HepG2 (cell line): ENCODE measurements around the gene GDPD5. TPM values are rescaled to one million over a fixed set of nuclear protein-coding genes. Genes with fewer than 3 reads are reported as not detected.
A peak's percentile ranks its signal among the peaks of the same experiment; 100 is the strongest.

Experiments
- ATAC-seq: fragments of 200-7000 bp; cut with Tn5 transposase; 3 replicates; pipeline ENCODE4 v1.9.1; 2020; ENCODE audit warnings: mild to moderate bottlenecking, moderate library complexity
- BruUV-seq: library from RNA; stranded (reverse); fragments of 400-500 nt; replicated peaks from 2 replicates; lab custom pipeline; 2021; lab: Mats Ljungman, UMichigan
- CTCF ChIA-PET: fragments of 300-600 bp; formaldehyde crosslinking; extraction: SDS; loops from one replicate; lab custom pipeline; 2021; ENCODE audit warnings: low total read pairs, inconsistent platforms, low intra/inter-chr PET ratio; lab: Yijun Ruan, JAX
- POLR2A ChIA-PET: fragments of 350-600 bp; sonication (Branson Sonifier 250); formaldehyde crosslinking; loops from one replicate; lab custom pipeline; 2020; ENCODE audit warnings: antibody characterized with exemption, inconsistent platforms; lab: Yijun Ruan, JAX
- DNase-seq: peaks from one replicate; pipeline ENCODE4 v3.0.0-alpha.2; 2015; ENCODE audit warnings: low spot score
- FAIRE-seq: peaks from 3 replicates; lab custom pipeline; 2011; peaks lifted over from hg19 to GRCh38; lab: Jason Lieb, UNC
- H2AFZ ChIP-seq: one replicate; pipeline ENCODE4 v1.6.1; 2011; ENCODE audit warnings: low read length, inconsistent platforms
- H3K27ac ChIP-seq: fragments of 300-600 bp; 3 replicates; pipeline ENCODE4 v1.8.0; 2011; ENCODE audit warnings: mixed run types, mild to moderate bottlenecking, mixed read lengths, low read length, inconsistent platforms; ENCODE audit not compliant: insufficient read depth; ENCODE audit errors: extremely low read length
- H3K27me3 ChIP-seq, 2 experiments: fragments of 200-600 bp in 1 of 2; 2 replicates in 1 of 2; 3 replicates in 1 of 2; pipeline versions ENCODE4 v1.6.0 to v1.8.0; 2011; ENCODE audit warnings: low read length in 2 of 2, mild to moderate bottlenecking in 2 of 2, moderate library complexity in 2 of 2, inconsistent platforms in 1 of 2; ENCODE audit not compliant: insufficient read depth in 2 of 2, control insufficient read depth in 1 of 2
- H3K36me3 ChIP-seq, 2 experiments: fragments of 200-600 bp in 1 of 2; replicated peaks in 1 of 2; 2 replicates in 1 of 2; 3 replicates in 1 of 2; pipeline versions ENCODE4 v1.5.1 to v1.8.0; 2011; ENCODE audit warnings: low read length in 2 of 2, inconsistent platforms in 1 of 2; ENCODE audit not compliant: insufficient read depth in 2 of 2, control insufficient read depth in 1 of 2
- H3K4me1 ChIP-seq: 2 replicates; pipeline ENCODE4 v1.5.1; 2012; ENCODE audit warnings: low read length, inconsistent platforms; ENCODE audit not compliant: insufficient read depth
- H3K4me2 ChIP-seq: 2 replicates; pipeline ENCODE4 v1.6.0; 2011; ENCODE audit warnings: low read depth, low read length, inconsistent platforms
- H3K4me3 ChIP-seq, 3 experiments: fragments of 200-600 bp in 1 of 3; sonication (generic), shearing (Covaris generic) in 1 of 3; replicated peaks in 1 of 3; 2 replicates each; pipeline ENCODE4 v1.5.1; 2011 to 2016; ENCODE audit warnings: low read length in 3 of 3, inconsistent platforms in 2 of 3, low read depth in 2 of 3, mild to moderate bottlenecking in 2 of 3, control low read depth in 1 of 3, mixed read lengths in 1 of 3; ENCODE audit not compliant: insufficient read depth in 1 of 3
- H3K79me2 ChIP-seq: one replicate; pipeline ENCODE4 v1.6.1; 2011; ENCODE audit warnings: low read length, inconsistent platforms; ENCODE audit not compliant: insufficient read depth
- H3K9ac ChIP-seq: 2 replicates; pipeline ENCODE4 v1.6.0; 2011; ENCODE audit warnings: mild to moderate bottlenecking, low read depth, low read length, inconsistent platforms; ENCODE audit not compliant: insufficient read depth
- H3K9me3 ChIP-seq: 2 replicates; pipeline ENCODE4 v1.5.1; 2012; ENCODE audit warnings: mild to moderate bottlenecking, low read length
- H4K20me1 ChIP-seq: 2 replicates; pipeline ENCODE4 v1.6.0; 2011; ENCODE audit warnings: inconsistent platforms, mild to moderate bottlenecking, low read length, moderate library complexity; ENCODE audit not compliant: insufficient read depth
- AGO2 ChIP-seq: fragments of 200-400 bp; formaldehyde crosslinking; optimal IDR thresholded peaks from 2 replicates; pipeline ENCODE3; 2017; ENCODE audit warnings: mild to moderate bottlenecking, low read depth, low read length, moderate library complexity
- HNRNPL ChIP-seq: fragments of 200-400 bp; formaldehyde crosslinking; IDR thresholded peaks from 2 replicates; pipeline ENCODE4 v1.6.1; 2017; ENCODE audit warnings: mild to moderate bottlenecking, low read depth, low read length
- NR2F2 ChIP-seq: IDR thresholded peaks from 2 replicates; pipeline ENCODE4 v1.6.1; 2012; ENCODE audit warnings: low read depth, inconsistent platforms, borderline replicate concordance
- U2AF2 ChIP-seq: fragments of 200-400 bp; formaldehyde crosslinking; IDR thresholded peaks from 2 replicates; pipeline ENCODE4 v1.6.1; 2017; ENCODE audit warnings: low read depth, mild to moderate bottlenecking, low read length
- YEATS4 ChIP-seq: sonication (generic); formaldehyde crosslinking; IDR thresholded peaks from 2 replicates; pipeline ENCODE4 v1.4.0; 2020; ENCODE audit warnings: missing genetic modification reagents, borderline replicate concordance
- ZNF354B ChIP-seq: sonication (generic); formaldehyde crosslinking; IDR thresholded peaks from 2 replicates; pipeline ENCODE4 v1.8.0; 2022; ENCODE audit warnings: mild to moderate bottlenecking, missing genetic modification reagents
- ZNF496 ChIP-seq: sonication (generic); formaldehyde crosslinking; IDR thresholded peaks from 2 replicates; pipeline ENCODE4 v1.8.1; 2023; ENCODE audit warnings: mild to moderate bottlenecking, moderate library complexity, missing genetic modification reagents; ENCODE audit not compliant: insufficient replicate concordance
- ZNF552 ChIP-seq: sonication (generic); formaldehyde crosslinking; IDR thresholded peaks from 2 replicates; pipeline ENCODE4 v1.9.0; 2022; ENCODE audit warnings: missing genetic modification reagents, mild to moderate bottlenecking, borderline replicate concordance
- ZSCAN29 ChIP-seq: sonication (generic); formaldehyde crosslinking; conservative IDR thresholded peaks from 2 replicates; pipeline ENCODE4 v1.4.0; 2020; ENCODE audit warnings: mild to moderate bottlenecking, missing genetic modification reagents
- WGBS: methylation state at CpG from one replicate; pipeline ENCODE4 v1.1.6; 2017; ENCODE audit warnings: low lambda C conversion rate; 5-methylcytosine and 5-hydroxymethylcytosine counted together
- in situ Hi-C: cut with HindIII; loops from 2 replicates; pipeline ENCODE4 v1.10.0; 2017; ENCODE audit warnings: low pct_unique_long_range_greater_than_20kb; ENCODE audit not compliant: extremely low pct_ligation_motif_present
- intact Hi-C: fragments of 100-400 bp; cut with micrococcal nuclease; formaldehyde crosslinking; loops from one replicate; pipeline ENCODE4 v1.10.0; 2022; ENCODE audit not compliant: unreplicated experiment
- polyA plus RNA-seq, 8 experiments: library from polyadenylated mRNA; depleted of rRNA in 3 of 8; stranded (reverse) in 7 of 8; unstranded in 1 of 8; fragments of >200 nt; fragmentation: Illumina TruSeq in 4 of 8; extraction: Trizol in 4 of 8; gene quantifications; 2 replicates each; pipeline versions ENCODE4 v1.2.1 to v1.2.3, GENCODE V29; 2011 to 2016; ENCODE audit warnings: low read depth in 4 of 8, missing spikeins in 1 of 8, mixed read lengths in 1 of 8; ENCODE audit not compliant: insufficient read depth in 1 of 8
- total RNA-seq, 5 experiments: library from RNA; depleted of rRNA; stranded (reverse); fragments of >200 nt; fragmentation: Illumina TruSeq; extraction: Trizol; gene quantifications; 2 replicates each; pipeline ENCODE4 v1.2.3, GENCODE V29; 2016; ENCODE audit warnings: low read depth in 1 of 5
- TF ChIP-seq, protein P1 (sequence below): sonication (generic); formaldehyde crosslinking; conservative IDR thresholded peaks from 2 replicates; pipeline ENCODE4 v1.8.0; 2022; ENCODE audit warnings: mild to moderate bottlenecking, moderate library complexity, missing genetic modification reagents
- TF ChIP-seq, protein P2 (sequence below), 2 experiments: fragments of 450-650 bp in 1 of 2; sonication (generic) in 1 of 2; formaldehyde crosslinking; IDR thresholded peaks; 2 replicates each; pipeline versions ENCODE4 v1.5.0 to v1.8.0; 2020 to 2022; ENCODE audit warnings: mild to moderate bottlenecking in 1 of 2, missing genetic modification reagents in 1 of 2
- TF ChIP-seq, protein P3 (sequence below): sonication (generic); formaldehyde crosslinking; IDR thresholded peaks from 2 replicates; pipeline ENCODE4 v1.9.0; 2022; ENCODE audit warnings: low read depth, missing genetic modification reagents
- TF ChIP-seq, protein P4 (sequence below): sonication (generic); formaldehyde crosslinking; IDR thresholded peaks from 2 replicates; pipeline ENCODE4 v1.4.0; 2020; ENCODE audit warnings: mild to moderate bottlenecking, missing genetic modification reagents

The GDPD5 gene
- total and polyA plus RNA-seq, 2 of the 13 experiments (the other 11 are each of a cell fraction or from before 2014, with no cell fraction given), result 55.0 to 67.5 TPM

DNA sequence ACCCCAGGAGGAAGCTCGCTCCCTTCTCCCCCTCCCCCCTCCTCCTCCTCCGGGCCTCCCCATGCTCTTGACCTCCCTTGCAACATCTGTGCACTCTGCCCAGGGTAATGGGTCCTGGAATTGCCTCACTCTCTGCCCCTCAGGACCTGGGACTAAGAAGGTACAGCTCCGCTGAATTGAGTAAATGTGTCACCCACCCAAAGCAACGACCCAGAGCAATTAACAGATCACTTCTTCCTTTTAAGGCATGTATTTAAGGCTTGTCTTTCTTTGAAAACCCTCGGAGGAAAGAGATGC lies 15.1 kb downstream of the GDPD5 start (continued):
- TF ChIP-seq, protein P1, sequence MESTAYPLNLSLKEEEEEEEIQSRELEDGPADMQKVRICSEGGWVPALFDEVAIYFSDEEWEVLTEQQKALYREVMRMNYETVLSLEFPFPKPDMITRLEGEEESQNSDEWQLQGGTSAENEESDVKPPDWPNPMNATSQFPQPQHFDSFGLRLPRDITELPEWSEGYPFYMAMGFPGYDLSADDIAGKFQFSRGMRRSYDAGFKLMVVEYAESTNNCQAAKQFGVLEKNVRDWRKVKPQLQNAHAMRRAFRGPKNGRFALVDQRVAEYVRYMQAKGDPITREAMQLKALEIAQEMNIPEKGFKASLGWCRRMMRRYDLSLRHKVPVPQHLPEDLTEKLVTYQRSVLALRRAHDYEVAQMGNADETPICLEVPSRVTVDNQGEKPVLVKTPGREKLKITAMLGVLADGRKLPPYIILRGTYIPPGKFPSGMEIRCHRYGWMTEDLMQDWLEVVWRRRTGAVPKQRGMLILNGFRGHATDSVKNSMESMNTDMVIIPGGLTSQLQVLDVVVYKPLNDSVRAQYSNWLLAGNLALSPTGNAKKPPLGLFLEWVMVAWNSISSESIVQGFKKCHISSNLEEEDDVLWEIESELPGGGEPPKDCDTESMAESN (CRISPR knock-in tag), result no peak
- TF ChIP-seq YEATS4 (CRISPR knock-in tag) (no peak), ZNF496 (no peak), AGO2 (no peak), ZSCAN29 (no peak), U2AF2 (no peak), NR2F2 (0 out of 2 replicates have a peak, but pooled peaks have one; percentile 31), ZNF552 (no peak)
- TF ChIP-seq, protein P2, sequence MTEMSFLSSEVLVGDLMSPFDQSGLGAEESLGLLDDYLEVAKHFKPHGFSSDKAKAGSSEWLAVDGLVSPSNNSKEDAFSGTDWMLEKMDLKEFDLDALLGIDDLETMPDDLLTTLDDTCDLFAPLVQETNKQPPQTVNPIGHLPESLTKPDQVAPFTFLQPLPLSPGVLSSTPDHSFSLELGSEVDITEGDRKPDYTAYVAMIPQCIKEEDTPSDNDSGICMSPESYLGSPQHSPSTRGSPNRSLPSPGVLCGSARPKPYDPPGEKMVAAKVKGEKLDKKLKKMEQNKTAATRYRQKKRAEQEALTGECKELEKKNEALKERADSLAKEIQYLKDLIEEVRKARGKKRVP (CRISPR knock-in tag; IDR thresholded peaks at IDR 0.05), result no peak

DNA sequence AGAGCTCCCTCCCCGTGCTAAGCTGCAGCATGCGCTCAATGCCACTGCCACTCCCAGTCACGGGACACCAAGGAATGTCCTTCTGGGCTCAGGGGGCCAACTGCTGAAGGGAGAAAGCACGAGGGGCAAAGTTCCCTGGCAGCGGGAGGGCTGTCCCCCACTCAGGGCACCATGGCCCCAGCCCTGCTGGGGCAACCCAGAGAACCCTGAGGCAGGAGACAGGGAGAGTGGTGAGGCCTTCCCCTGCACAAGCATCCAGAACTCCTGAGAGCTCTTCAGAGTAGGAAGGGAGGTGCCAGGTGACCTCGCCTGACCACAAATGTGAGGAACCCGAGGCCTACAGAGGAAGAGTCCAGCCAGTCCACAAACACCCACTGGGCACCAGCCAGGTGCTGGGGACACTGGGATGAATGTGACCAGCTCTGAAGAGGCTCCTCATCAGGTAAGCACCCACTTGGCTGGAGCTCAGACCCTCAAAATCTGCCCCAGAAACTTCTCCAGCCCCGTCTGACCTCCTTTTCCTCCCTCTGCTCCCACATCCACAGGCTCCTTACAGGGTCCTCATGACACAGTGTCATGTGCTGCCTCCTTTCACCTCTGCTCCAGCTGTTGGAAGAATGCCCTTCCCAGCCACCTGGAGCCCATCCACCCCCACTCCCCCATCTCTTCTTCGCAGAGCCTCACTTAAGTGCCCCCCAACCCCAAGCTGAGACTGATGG lies 15.6 kb downstream of the GDPD5 start:
- H3K4me3 ChIP-seq, result no peak overlapping the region
- FAIRE-seq (no peak), ATAC-seq (peak; percentile 36), DNase-seq (no peak)
- ChIA-PET CTCF (no interaction called here), POLR2A (interaction anchor here (1.5 to 2.7 kb wide), 5 partner anchors 9 to 18 kb away, joined by 3 to 17 read pairs (median 4); partner anchors contain the start of gene GDPD5)
- 57% methylated on average over 7 of the region's 9 CpGs for WGBS
- H3K4me1 ChIP-seq, result peaks cover 100% of the 10 kb centered on the region
- no peak overlapping the region for H2AFZ ChIP-seq
- in situ Hi-C loops, result no loop called here
- H3K9ac ChIP-seq, result no peak overlapping the region
- peak overlapping the region; percentile 48 for H3K27ac ChIP-seq
- peaks cover 6 to 24% of the 10 kb centered on the region in 2 experiments; a peak in 2 of 5 replicates for H3K36me3 ChIP-seq
- no peaks in the 10 kb centered on the region for H3K9me3 ChIP-seq
- H4K20me1 ChIP-seq, result peaks cover 6% of the 10 kb centered on the region
- intact Hi-C loops, result no loop called here
- BruUV-seq, result no TSS peak
- peaks cover 33% of the 10 kb centered on the region for H3K79me2 ChIP-seq
- no peak overlapping the region for H3K4me2 ChIP-seq
- H3K27me3 ChIP-seq, result no peaks in the 10 kb centered on the region
- no peak for TF ChIP-seq ZNF354B (CRISPR knock-in tag)
- peak; percentile 90 for TF ChIP-seq HNRNPL
- TF ChIP-seq, protein P3, sequence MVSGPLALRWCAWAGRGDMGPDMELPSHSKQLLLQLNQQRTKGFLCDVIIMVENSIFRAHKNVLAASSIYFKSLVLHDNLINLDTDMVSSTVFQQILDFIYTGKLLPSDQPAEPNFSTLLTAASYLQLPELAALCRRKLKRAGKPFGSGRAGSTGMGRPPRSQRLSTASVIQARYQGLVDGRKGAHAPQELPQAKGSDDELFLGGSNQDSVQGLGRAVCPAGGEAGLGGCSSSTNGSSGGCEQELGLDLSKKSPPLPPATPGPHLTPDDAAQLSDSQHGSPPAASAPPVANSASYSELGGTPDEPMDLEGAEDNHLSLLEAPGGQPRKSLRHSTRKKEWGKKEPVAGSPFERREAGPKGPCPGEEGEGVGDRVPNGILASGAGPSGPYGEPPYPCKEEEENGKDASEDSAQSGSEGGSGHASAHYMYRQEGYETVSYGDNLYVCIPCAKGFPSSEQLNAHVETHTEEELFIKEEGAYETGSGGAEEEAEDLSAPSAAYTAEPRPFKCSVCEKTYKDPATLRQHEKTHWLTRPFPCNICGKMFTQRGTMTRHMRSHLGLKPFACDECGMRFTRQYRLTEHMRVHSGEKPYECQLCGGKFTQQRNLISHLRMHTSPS (CRISPR knock-in tag), result peak; percentile 84
- TF ChIP-seq, protein P4, sequence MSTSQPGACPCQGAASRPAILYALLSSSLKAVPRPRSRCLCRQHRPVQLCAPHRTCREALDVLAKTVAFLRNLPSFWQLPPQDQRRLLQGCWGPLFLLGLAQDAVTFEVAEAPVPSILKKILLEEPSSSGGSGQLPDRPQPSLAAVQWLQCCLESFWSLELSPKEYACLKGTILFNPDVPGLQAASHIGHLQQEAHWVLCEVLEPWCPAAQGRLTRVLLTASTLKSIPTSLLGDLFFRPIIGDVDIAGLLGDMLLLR (CRISPR knock-in tag), result no peak
